ENCODE results near the gene GRIFIN. TPM values are rescaled to one million over a fixed set of nuclear protein-coding genes. Genes with fewer than 3 reads are reported as not detected.

GRIFIN gene
- total and polyA plus RNA-seq, 4 donors = not detected

- Histone ChIP-seq H3K36me3 (ENCODE audit: control insufficient read depth in 4 of 4, insufficient read depth in 4 of 4, low read length in 4 of 4) (peaks cover 0 to 7% (median 0%) of the 10 kb centered on the region in 4 donors), H3K9ac (ENCODE audit: insufficient read depth in 1 of 2, low read length in 2 of 2) (no peak overlapping the region), H3K4me3 (peak overlapping the region; percentile 36), H3K9me3 (ENCODE audit: control insufficient read depth in 4 of 4, insufficient read depth in 3 of 4, low read length in 3 of 4) (no peaks in the 10 kb centered on the region), H3K27ac (ENCODE audit: low read depth in 1 of 2, low read length in 1 of 2) (peak overlapping the region in 1 of 2 donors; percentile 79), H3K27me3 (ENCODE audit: control insufficient read depth in 3 of 3, insufficient read depth in 3 of 3, low read length in 2 of 3) (peaks cover 0 to 5% (median 0%) of the 10 kb centered on the region in 3 donors), H3K4me1 (ENCODE audit: control insufficient read depth in 5 of 5, insufficient read depth in 5 of 5, low read length in 5 of 5) (peaks cover 0 to 48% (median 33%) of the 10 kb centered on the region in 5 donors)
- ATAC-seq (ENCODE audit: insufficient read depth, low FRiP score) (no peak), DNase-seq (no peak)
- TF ChIP-seq CTCF (IDR thresholded peaks at IDR 0.05; ENCODE audit: control extremely low read depth, extremely low read depth) = no peak
- 21 to 32% methylated on average over 21 of the region's 21 CpGs for whole genome bisulfite sequencing, 2 donors
These were observed 45.1 kb upstream of the GRIFIN start for GRCh38 chr7:2521341-2521745.

GRCh38 chr7:2520761-2521290 lies 44.6 kb upstream of the GRIFIN start:
- no peak for DNase-seq
- Histone ChIP-seq H3K27me3 (ENCODE audit: control insufficient read depth in 3 of 3, insufficient read depth in 3 of 3, low read length in 2 of 3) (peaks cover 0 to 5% (median 0%) of the 10 kb centered on the region in 3 donors), H3K27ac (ENCODE audit: low read depth in 1 of 2, low read length in 1 of 2) (peak overlapping the region in 1 of 2 donors; percentile 45), H3K4me1 (ENCODE audit: control insufficient read depth in 5 of 5, insufficient read depth in 5 of 5, low read length in 5 of 5) (peaks cover 0 to 48% (median 33%) of the 10 kb centered on the region in 5 donors), H3K9ac (ENCODE audit: insufficient read depth in 1 of 2, low read length in 2 of 2) (no peak overlapping the region), H3K4me3 (peak overlapping the region; percentile 52), H3K9me3 (ENCODE audit: control insufficient read depth in 4 of 4, insufficient read depth in 3 of 4, low read length in 3 of 4) (no peaks in the 10 kb centered on the region), H3K36me3 (ENCODE audit: control insufficient read depth in 4 of 4, insufficient read depth in 4 of 4, low read length in 4 of 4) (peaks cover 0 to 5% (median 0%) of the 10 kb centered on the region in 4 donors)
- ATAC-seq (ENCODE audit: insufficient read depth, low FRiP score) = no peak
- TF ChIP-seq CTCF (IDR thresholded peaks at IDR 0.05; ENCODE audit: control extremely low read depth, extremely low read depth) = no peak
- 15 to 23% methylated on average over 12 of the region's 12 CpGs for WGBS, 2 donors

- WGBS, 2 donors = 3 to 4% methylated on average over 30 to 37 of the region's 37 CpGs
- TF ChIP-seq CTCF (IDR thresholded peaks at IDR 0.05; ENCODE audit: control extremely low read depth, extremely low read depth) = no peak
- Histone ChIP-seq H3K4me1 (ENCODE audit: control insufficient read depth in 5 of 5, insufficient read depth in 5 of 5, low read length in 5 of 5) (peaks cover 0 to 48% (median 27%) of the 10 kb centered on the region in 5 donors), H3K4me3 (peak overlapping the region; percentile 52), H3K36me3 (ENCODE audit: control insufficient read depth in 4 of 4, insufficient read depth in 4 of 4, low read length in 4 of 4) (no peaks in the 10 kb centered on the region), H3K9ac (ENCODE audit: insufficient read depth in 1 of 2, low read length in 2 of 2) (no peak overlapping the region), H3K27ac (ENCODE audit: low read depth in 1 of 2, low read length in 1 of 2) (peak overlapping the region in 1 of 2 donors; percentile 12), H3K9me3 (ENCODE audit: control insufficient read depth in 4 of 4, insufficient read depth in 3 of 4, low read length in 3 of 4) (no peaks in the 10 kb centered on the region), H3K27me3 (ENCODE audit: control insufficient read depth in 3 of 3, insufficient read depth in 3 of 3, low read length in 2 of 3) (peaks cover 0 to 5% (median 0%) of the 10 kb centered on the region in 3 donors)
- ATAC-seq (ENCODE audit: insufficient read depth, low FRiP score) (no peak), DNase-seq (no peak)
These were observed 44.0 kb upstream of the GRIFIN start for GRCh38 chr7:2520131-2520760.
